ENCODE results near the gene REC114. TPM values are rescaled to one million over a fixed set of nuclear protein-coding genes. Genes with fewer than 3 reads are reported as not detected.

Gene REC114
- total and polyA plus RNA-seq, 2 experiments from 2014 or later, result not detected

DNA sequence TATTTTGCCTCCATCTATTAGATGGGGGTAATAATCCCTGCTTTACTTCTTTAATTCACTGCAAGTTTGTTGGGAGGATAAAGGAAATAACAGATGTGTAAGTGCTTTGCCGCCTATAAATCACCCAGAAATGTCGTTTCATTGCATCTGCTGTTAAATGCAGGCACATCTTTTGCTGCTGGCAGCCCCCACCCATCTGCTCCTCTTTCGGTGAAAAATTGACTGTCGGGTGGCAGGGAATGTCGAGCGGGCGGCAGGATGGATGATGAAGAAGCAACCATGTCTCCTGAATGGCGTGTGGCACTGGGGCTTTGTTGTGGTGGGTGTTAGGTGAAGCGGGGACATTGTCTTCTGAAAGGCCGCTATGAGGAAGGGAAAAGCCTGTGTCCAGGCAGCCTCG is 543 bp upstream of the REC114 start:
- Histone ChIP-seq H3K9me2 (ENCODE audit: insufficient read depth) (peaks cover 8% of the 10 kb centered on the region; the same call in 1 of the 2 replicates), H3K79me2 (replicated peaks; ENCODE audit: insufficient read depth) (no peaks in the 10 kb centered on the region), H3K27ac (ENCODE audit: low read depth) (no peak overlapping the region), H3K36me3 (ENCODE audit: insufficient read depth) (no peaks in the 10 kb centered on the region), H2AFZ (no peak overlapping the region), H3K4me2 (no peak overlapping the region), H3F3A (replicated peaks; ENCODE audit: low read depth) (no peaks in the 10 kb centered on the region), H3K4me3 (no peak overlapping the region), H3K4me1 (ENCODE audit: insufficient read depth) (no peaks in the 10 kb centered on the region), H4K20me1 (replicated peaks; ENCODE audit: insufficient read depth) (no peaks in the 10 kb centered on the region), H3K27me3 (ENCODE audit: insufficient read depth) (no peaks in the 10 kb centered on the region)
- Mint-ChIP-seq H3K4me3 (no peak overlapping the region), H3K9me3 (no peaks in the 10 kb centered on the region; the same call in 2 of the 3 replicates), H3K27me3 (ENCODE audit: insufficient read depth, low read depth, poor library complexity) (no peaks in the 10 kb centered on the region), H3K27ac (no peak overlapping the region), H3K4me1 (peaks cover 7% of the 10 kb centered on the region), H3K36me3 (ENCODE audit: low read depth) (no peaks in the 10 kb centered on the region)
- TF ChIP-seq, protein P1, sequence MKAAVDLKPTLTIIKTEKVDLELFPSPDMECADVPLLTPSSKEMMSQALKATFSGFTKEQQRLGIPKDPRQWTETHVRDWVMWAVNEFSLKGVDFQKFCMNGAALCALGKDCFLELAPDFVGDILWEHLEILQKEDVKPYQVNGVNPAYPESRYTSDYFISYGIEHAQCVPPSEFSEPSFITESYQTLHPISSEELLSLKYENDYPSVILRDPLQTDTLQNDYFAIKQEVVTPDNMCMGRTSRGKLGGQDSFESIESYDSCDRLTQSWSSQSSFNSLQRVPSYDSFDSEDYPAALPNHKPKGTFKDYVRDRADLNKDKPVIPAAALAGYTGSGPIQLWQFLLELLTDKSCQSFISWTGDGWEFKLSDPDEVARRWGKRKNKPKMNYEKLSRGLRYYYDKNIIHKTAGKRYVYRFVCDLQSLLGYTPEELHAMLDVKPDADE (IDR thresholded peaks at IDR 0.05), result no peak
- no peak for TF ChIP-seq ZNF331 (CRISPR knock-in tag; IDR thresholded peaks at IDR 0.05; ENCODE audit: low read depth)
- no peak for TF ChIP-seq EZH2phosphoT487 (IDR thresholded peaks at IDR 0.05; ENCODE audit: unreplicated experiment)
- no peak for TF ChIP-seq EZH2 (IDR thresholded peaks at IDR 0.05; ENCODE audit: low read depth, unreplicated experiment)
- TF ChIP-seq, protein P2, sequence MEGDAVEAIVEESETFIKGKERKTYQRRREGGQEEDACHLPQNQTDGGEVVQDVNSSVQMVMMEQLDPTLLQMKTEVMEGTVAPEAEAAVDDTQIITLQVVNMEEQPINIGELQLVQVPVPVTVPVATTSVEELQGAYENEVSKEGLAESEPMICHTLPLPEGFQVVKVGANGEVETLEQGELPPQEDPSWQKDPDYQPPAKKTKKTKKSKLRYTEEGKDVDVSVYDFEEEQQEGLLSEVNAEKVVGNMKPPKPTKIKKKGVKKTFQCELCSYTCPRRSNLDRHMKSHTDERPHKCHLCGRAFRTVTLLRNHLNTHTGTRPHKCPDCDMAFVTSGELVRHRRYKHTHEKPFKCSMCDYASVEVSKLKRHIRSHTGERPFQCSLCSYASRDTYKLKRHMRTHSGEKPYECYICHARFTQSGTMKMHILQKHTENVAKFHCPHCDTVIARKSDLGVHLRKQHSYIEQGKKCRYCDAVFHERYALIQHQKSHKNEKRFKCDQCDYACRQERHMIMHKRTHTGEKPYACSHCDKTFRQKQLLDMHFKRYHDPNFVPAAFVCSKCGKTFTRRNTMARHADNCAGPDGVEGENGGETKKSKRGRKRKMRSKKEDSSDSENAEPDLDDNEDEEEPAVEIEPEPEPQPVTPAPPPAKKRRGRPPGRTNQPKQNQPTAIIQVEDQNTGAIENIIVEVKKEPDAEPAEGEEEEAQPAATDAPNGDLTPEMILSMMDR (conservative IDR thresholded peaks at IDR 0.05; ENCODE audit: low read depth in 2 of 2), result no peak
- no peak for TF ChIP-seq CREB1 (CRISPR knock-in tag; IDR thresholded peaks at IDR 0.05; ENCODE audit: low read depth)
- TF ChIP-seq NANOG (IDR thresholded peaks at IDR 0.05; ENCODE audit: borderline replicate concordance), result no peak
- TF ChIP-seq, protein P3, sequence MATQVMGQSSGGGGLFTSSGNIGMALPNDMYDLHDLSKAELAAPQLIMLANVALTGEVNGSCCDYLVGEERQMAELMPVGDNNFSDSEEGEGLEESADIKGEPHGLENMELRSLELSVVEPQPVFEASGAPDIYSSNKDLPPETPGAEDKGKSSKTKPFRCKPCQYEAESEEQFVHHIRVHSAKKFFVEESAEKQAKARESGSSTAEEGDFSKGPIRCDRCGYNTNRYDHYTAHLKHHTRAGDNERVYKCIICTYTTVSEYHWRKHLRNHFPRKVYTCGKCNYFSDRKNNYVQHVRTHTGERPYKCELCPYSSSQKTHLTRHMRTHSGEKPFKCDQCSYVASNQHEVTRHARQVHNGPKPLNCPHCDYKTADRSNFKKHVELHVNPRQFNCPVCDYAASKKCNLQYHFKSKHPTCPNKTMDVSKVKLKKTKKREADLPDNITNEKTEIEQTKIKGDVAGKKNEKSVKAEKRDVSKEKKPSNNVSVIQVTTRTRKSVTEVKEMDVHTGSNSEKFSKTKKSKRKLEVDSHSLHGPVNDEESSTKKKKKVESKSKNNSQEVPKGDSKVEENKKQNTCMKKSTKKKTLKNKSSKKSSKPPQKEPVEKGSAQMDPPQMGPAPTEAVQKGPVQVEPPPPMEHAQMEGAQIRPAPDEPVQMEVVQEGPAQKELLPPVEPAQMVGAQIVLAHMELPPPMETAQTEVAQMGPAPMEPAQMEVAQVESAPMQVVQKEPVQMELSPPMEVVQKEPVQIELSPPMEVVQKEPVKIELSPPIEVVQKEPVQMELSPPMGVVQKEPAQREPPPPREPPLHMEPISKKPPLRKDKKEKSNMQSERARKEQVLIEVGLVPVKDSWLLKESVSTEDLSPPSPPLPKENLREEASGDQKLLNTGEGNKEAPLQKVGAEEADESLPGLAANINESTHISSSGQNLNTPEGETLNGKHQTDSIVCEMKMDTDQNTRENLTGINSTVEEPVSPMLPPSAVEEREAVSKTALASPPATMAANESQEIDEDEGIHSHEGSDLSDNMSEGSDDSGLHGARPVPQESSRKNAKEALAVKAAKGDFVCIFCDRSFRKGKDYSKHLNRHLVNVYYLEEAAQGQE (IDR thresholded peaks at IDR 0.05; ENCODE audit: unreplicated experiment), result no peak
- TF ChIP-seq JUNB (IDR thresholded peaks at IDR 0.05; ENCODE audit: unreplicated experiment), result no peak
- TF ChIP-seq STAT1 (IDR thresholded peaks at IDR 0.05; ENCODE audit: unreplicated experiment), result no peak
- TF ChIP-seq, protein P4, sequence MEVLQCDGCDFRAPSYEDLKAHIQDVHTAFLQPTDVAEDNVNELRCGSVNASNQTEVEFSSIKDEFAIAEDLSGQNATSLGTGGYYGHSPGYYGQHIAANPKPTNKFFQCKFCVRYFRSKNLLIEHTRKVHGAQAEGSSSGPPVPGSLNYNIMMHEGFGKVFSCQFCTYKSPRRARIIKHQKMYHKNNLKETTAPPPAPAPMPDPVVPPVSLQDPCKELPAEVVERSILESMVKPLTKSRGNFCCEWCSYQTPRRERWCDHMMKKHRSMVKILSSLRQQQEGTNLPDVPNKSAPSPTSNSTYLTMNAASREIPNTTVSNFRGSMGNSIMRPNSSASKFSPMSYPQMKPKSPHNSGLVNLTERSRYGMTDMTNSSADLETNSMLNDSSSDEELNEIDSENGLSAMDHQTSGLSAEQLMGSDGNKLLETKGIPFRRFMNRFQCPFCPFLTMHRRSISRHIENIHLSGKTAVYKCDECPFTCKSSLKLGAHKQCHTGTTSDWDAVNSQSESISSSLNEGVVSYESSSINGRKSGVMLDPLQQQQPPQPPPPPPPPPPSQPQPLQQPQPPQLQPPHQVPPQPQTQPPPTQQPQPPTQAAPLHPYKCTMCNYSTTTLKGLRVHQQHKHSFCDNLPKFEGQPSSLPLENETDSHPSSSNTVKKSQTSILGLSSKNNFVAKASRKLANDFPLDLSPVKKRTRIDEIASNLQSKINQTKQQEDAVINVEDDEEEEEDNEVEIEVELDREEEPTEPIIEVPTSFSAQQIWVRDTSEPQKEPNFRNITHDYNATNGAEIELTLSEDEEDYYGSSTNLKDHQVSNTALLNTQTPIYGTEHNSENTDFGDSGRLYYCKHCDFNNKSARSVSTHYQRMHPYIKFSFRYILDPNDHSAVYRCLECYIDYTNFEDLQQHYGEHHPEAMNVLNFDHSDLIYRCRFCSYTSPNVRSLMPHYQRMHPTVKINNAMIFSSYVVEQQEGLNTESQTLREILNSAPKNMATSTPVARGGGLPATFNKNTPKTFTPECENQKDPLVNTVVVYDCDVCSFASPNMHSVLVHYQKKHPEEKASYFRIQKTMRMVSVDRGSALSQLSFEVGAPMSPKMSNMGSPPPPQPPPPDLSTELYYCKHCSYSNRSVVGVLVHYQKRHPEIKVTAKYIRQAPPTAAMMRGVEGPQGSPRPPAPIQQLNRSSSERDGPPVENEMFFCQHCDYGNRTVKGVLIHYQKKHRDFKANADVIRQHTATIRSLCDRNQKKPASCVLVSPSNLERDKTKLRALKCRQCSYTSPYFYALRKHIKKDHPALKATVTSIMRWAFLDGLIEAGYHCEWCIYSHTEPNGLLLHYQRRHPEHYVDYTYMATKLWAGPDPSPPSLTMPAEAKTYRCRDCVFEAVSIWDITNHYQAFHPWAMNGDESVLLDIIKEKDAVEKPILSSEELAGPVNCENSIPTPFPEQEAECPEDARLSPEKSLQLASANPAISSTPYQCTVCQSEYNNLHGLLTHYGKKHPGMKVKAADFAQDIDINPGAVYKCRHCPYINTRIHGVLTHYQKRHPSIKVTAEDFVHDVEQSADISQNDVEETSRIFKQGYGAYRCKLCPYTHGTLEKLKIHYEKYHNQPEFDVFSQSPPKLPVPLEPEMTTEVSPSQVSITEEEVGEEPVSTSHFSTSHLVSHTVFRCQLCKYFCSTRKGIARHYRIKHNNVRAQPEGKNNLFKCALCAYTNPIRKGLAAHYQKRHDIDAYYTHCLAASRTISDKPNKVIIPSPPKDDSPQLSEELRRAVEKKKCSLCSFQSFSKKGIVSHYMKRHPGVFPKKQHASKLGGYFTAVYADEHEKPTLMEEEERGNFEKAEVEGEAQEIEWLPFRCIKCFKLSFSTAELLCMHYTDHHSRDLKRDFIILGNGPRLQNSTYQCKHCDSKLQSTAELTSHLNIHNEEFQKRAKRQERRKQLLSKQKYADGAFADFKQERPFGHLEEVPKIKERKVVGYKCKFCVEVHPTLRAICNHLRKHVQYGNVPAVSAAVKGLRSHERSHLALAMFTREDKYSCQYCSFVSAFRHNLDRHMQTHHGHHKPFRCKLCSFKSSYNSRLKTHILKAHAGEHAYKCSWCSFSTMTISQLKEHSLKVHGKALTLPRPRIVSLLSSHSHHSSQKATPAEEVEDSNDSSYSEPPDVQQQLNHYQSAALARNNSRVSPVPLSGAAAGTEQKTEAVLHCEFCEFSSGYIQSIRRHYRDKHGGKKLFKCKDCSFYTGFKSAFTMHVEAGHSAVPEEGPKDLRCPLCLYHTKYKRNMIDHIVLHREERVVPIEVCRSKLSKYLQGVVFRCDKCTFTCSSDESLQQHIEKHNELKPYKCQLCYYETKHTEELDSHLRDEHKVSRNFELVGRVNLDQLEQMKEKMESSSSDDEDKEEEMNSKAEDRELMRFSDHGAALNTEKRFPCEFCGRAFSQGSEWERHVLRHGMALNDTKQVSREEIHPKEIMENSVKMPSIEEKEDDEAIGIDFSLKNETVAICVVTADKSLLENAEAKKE (CRISPR knock-in tag; IDR thresholded peaks at IDR 0.05), result no peak
- TF ChIP-seq ZNF114 (CRISPR knock-in tag; IDR thresholded peaks at IDR 0.05), result no peak
- TF ChIP-seq POLR2AphosphoS5 (IDR thresholded peaks at IDR 0.05; ENCODE audit: low read depth), result no peak
- ATAC-seq (no peak), DNase-seq (ENCODE audit: low spot score) (no peak)
